Measurements from ENCODE around the gene POTED. TPM values are rescaled to one million over a fixed set of nuclear protein-coding genes. Genes with fewer than 3 reads are reported as not detected.
"Not testable (repeated sequence)": the region's sequence is repeated elsewhere in the genome, so short reads cannot be mapped to it uniquely, and the experiment has no call there.

POTED gene
- total RNA-seq (not detected), polyA plus RNA-seq (not detected)
- long read RNA-seq, donor 1, result 0 reads
- long read RNA-seq, donor 2, result 0 reads
- long read RNA-seq, donor 3, result 0 reads
- long read RNA-seq, donor 4, result 0 reads
- long read RNA-seq, donor 5, result 0 reads
- long read RNA-seq, donor 6, result 0 reads
- long read RNA-seq, donor 7, result 0 reads
- long read RNA-seq, donor 8, result 0 reads
- long read RNA-seq, donor 9, result 0 reads
- long read RNA-seq, donor 10, result 0 reads

DNA sequence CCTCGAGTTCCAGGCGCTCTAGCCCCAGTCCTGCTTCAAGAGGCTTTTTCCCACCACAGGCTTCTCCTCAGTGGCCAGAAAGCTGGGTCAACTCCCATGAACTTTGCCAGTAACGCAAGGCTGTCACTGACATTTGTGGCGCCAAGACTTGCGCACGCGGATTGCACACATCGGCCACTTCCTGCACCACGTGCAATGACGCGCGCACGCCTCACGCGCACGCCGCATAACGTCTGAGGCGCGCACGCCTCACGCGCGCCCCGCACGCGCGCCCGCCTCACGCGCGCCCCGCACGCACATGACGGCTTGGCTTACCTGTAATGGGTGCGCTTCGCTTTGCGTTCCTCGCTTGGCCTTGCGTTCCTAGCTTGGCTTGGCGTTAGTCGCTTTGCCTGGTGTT is at the start of gene POTED:
Gene POTED, plus strand, starts transcription at position 301 of the 400 bp plus-strand sequence. CDS start 452 bp downstream, outside the sequence.
- H3K36me3 ChIP-seq (ENCODE audit: control insufficient read depth in 2 of 2, insufficient read depth in 2 of 2, low read length in 1 of 2); H3K4me1 ChIP-seq (ENCODE audit: control insufficient read depth in 2 of 2, insufficient read depth in 2 of 2, low read length in 2 of 2); H3K4me3 ChIP-seq (ENCODE audit: low read length in 2 of 2); DNase-seq (ENCODE audit: low read depth in 6 of 9, low spot score in 9 of 9); H3K27ac ChIP-seq (ENCODE audit: low read depth in 1 of 2, low read length in 1 of 2); H3K27me3 ChIP-seq (ENCODE audit: control insufficient read depth in 2 of 2, insufficient read depth in 1 of 2, low read length in 1 of 2); H3K9me3 ChIP-seq (ENCODE audit: control insufficient read depth in 2 of 2, insufficient read depth in 1 of 2, low read length in 1 of 2): not testable (repeated sequence)
- WGBS, result 90% methylated on average over 29 of the region's 42 CpGs

DNA sequence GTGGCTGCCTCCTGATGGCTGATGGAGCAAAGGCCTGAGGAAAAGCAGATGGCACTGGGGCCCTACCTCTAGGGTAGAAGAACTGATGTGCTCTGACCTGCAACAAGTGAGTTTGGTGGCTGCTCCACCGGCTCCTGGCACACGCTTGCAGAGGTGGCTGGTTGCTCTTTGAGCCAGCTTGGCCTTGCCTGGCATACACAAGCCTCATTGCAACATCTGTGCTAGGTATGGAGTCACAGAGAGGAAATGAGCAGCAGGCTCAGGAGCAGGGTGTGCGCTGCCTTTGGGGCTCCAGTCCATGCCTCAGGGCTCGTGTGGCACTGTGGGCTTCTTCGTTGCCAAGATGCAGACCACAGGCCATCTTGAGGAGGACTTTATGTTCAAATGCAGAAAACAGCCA is 40.5 kb downstream of the POTED start:
- not testable (repeated sequence) for H3K4me3 ChIP-seq (ENCODE audit: low read length in 2 of 2); H3K4me1 ChIP-seq (ENCODE audit: control insufficient read depth in 2 of 2, insufficient read depth in 2 of 2, low read length in 2 of 2); H3K27ac ChIP-seq (ENCODE audit: low read depth in 1 of 2, low read length in 1 of 2); H3K9me3 ChIP-seq (ENCODE audit: control insufficient read depth in 2 of 2, insufficient read depth in 1 of 2, low read length in 1 of 2); DNase-seq (ENCODE audit: low read depth in 6 of 9, low spot score in 9 of 9); H3K36me3 ChIP-seq (ENCODE audit: control insufficient read depth in 2 of 2, insufficient read depth in 2 of 2, low read length in 1 of 2); H3K27me3 ChIP-seq (ENCODE audit: control insufficient read depth in 2 of 2, insufficient read depth in 1 of 2, low read length in 1 of 2)
- WGBS, result 100% methylated on average over 1 of the region's 5 CpGs

DNA sequence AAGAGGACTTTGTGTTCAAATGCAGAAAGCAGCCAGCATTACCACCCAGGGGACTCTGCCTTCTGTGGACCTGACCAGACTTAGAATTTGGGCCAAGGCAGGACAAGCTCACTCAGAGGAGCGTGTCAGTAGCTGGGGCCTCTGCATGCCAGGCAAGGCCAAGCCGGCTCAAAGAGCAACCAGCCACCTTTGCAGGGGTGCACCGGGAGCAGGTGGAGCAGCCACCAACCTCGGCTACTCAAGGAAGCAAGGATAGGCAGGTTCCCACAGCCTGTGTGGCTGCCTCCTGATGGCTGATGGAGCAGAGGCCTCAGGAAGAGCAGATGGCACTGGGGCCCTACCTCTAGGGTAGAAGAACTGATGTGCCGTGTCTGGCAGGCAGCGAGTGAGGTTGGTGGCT is 42.2 kb downstream of the POTED start:
- H3K4me1 ChIP-seq (ENCODE audit: control insufficient read depth in 2 of 2, insufficient read depth in 2 of 2, low read length in 2 of 2); H3K36me3 ChIP-seq (ENCODE audit: control insufficient read depth in 2 of 2, insufficient read depth in 2 of 2, low read length in 1 of 2); H3K4me3 ChIP-seq (ENCODE audit: low read length in 2 of 2); H3K27ac ChIP-seq (ENCODE audit: low read depth in 1 of 2, low read length in 1 of 2); DNase-seq (ENCODE audit: low read depth in 6 of 9, low spot score in 9 of 9); H3K27me3 ChIP-seq (ENCODE audit: control insufficient read depth in 2 of 2, insufficient read depth in 1 of 2, low read length in 1 of 2); H3K9me3 ChIP-seq (ENCODE audit: control insufficient read depth in 2 of 2, insufficient read depth in 1 of 2, low read length in 1 of 2): not testable (repeated sequence)
- WGBS, result 90% methylated on average over 6 of the region's 6 CpGs

All from thymus (tissue), 14 donors.